Activated T-helper 2 cell treated with anti-CD3 and anti-CD28 coated beads, Interferon-gamma antibody, Interleukin-2, Interleukin-4, amounts not matched to agents 10 μg/mL and 5 μg/mL and 100 μg/mL, durations not matched to agents 14 hours and 24 hours and 36 hours (primary cell): ENCODE results near the gene TRAF4. TPM values are rescaled to one million over a fixed set of nuclear protein-coding genes. Genes with fewer than 3 reads are reported as not detected.

Source experiments
- DNase-seq: peaks from one replicate; pipeline ENCODE4 v3.0.0; 2021; ENCODE audit warnings: low spot score
- H3K27ac Mint-ChIP-seq: one replicate; pipeline ENCODE4 v1.8.0; 2021; ENCODE audit warnings: mixed read lengths
- H3K27me3 Mint-ChIP-seq: one replicate; pipeline ENCODE4 v1.8.0; 2021; ENCODE audit warnings: low read depth, mixed read lengths
- H3K36me3 Mint-ChIP-seq: one replicate; pipeline ENCODE4 v1.8.0; 2021; ENCODE audit warnings: low read depth, mixed read lengths
- H3K4me1 Mint-ChIP-seq: one replicate; pipeline ENCODE4 v1.8.0; 2021; ENCODE audit warnings: low read depth, mixed read lengths
- H3K4me3 Mint-ChIP-seq: one replicate; pipeline ENCODE4 v1.8.0; 2021; ENCODE audit warnings: low read depth, mild to moderate bottlenecking, moderate library complexity, mixed read lengths
- H3K9me3 Mint-ChIP-seq: one replicate; pipeline ENCODE4 v1.8.0; 2021; ENCODE audit warnings: mixed read lengths
- intact Hi-C: fragments of 100-400 bp; cut with micrococcal nuclease; formaldehyde crosslinking; loops from one replicate; pipeline ENCODE4 v1.15.1; 2023
- total RNA-seq: library from RNA; stranded (reverse); gene quantifications from 2 replicates; pipeline ENCODE4 v1.2.3, GENCODE V29; 2022

Gene TRAF4
- total RNA-seq, 1 donor from 2014 or later: 129 TPM

DNA sequence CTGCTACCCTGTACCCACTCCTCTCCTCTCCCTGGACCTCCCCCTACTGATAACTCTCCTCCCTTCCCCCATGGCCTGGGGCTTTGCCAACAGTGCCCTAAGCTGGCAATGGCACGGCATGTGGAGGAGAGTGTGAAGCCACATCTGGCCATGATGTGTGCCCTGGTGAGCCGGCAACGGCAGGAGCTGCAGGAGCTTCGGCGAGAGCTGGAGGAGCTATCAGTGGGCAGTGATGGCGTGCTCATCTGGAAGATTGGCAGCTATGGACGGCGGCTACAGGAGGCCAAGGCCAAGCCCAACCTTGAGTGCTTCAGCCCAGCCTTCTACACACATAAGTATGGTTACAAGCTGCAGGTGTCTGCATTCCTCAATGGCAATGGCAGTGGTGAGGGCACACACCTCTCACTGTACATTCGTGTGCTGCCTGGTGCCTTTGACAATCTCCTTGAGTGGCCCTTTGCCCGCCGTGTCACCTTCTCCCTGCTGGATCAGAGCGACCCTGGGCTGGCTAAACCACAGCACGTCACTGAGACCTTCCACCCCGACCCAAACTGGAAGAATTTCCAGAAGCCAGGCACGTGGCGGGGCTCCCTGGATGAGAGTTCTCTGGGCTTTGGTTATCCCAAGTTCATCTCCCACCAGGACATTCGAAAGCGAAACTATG is 5.2 kb downstream of the TRAF4 start:
- no peaks in the 10 kb centered on the region for H3K9me3 Mint-ChIP-seq
- H3K27ac Mint-ChIP-seq: peak overlapping the region; percentile 53
- no peak overlapping the region for H3K4me3 Mint-ChIP-seq
- H3K27me3 Mint-ChIP-seq: no peaks in the 10 kb centered on the region
- H3K36me3 Mint-ChIP-seq: peaks cover 72% of the 10 kb centered on the region
- no peak for DNase-seq
- H3K4me1 Mint-ChIP-seq: peaks cover 11% of the 10 kb centered on the region
- intact Hi-C loops: no loop called here

DNA sequence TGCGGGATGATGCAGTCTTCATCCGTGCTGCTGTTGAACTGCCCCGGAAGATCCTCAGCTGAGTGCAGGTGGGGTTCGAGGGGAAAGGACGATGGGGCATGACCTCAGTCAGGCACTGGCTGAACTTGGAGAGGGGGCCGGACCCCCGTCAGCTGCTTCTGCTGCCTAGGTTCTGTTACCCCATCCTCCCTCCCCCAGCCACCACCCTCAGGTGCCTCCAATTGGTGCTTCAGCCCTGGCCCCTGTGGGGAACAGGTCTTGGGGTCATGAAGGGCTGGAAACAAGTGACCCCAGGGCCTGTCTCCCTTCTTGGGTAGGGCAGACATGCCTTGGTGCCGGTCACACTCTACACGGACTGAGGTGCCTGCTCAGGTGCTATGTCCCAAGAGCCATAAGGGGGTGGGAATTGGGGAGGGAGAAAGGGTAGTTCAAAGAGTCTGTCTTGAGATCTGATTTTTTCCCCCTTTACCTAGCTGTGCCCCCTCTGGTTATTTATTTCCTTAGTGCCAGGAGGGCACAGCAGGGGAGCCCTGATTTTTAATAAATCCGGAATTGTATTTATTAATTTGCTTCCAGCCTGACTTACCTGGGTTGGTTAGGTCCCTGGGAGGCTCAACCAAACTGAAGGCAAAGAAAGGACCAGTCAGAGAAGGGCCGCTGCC is 5.8 kb downstream of the TRAF4 start:
- H3K9me3 Mint-ChIP-seq: no peaks in the 10 kb centered on the region
- intact Hi-C loops: loop anchor here (1.0 to 5.0 kb wide), 2 partner anchors 22 to 32 kb away; partner anchors contain the start of genes RAB34 and RPL23A
- H3K27me3 Mint-ChIP-seq: no peaks in the 10 kb centered on the region
- DNase-seq: no peak
- H3K27ac Mint-ChIP-seq: no peak overlapping the region
- peaks cover 11% of the 10 kb centered on the region for H3K4me1 Mint-ChIP-seq
- no peak overlapping the region for H3K4me3 Mint-ChIP-seq
- H3K36me3 Mint-ChIP-seq: peaks cover 73% of the 10 kb centered on the region

DNA sequence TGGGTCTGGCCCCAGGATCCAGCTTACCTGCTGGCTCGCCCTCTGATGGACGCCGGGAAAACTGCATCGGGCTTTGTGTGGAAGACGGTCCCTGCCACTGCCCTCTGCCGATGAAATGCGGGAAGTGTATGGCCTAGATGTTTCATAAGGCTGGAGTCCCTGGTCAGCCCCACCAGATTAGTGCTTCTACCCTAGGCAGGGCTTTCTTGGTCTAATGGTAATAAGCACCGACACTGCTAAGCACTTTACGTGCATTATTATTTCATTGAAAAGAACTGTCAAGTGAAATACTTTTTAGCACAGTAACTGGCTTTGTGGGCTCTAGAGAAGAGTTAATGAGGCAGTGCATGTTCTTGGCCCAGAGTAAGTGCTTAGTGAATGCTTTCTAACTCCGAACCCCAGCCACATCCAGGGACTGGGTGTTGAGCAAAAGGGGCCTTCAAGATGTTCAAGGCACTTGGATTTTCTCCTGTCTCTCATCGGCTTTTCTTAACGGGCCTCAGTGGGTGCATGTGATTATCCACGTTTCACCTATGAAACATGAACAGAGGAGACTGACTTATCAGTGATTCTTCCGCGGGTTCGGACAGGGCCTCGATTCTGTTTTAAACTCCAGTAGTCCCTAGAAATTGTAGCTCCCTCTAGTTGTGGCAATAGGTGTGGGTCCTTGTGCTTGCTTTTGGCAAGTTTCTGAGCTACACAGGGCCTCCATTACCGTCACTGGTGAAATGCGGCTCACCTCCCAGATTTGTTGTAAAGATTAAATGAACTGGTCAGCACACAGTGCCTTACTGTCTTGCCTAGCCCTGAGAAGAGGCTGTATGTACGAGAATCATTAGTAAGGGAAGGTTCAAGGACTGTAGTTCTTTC is 6.6 kb downstream of the TRAF4 start:
- Mint-ChIP-seq H3K27me3 (no peaks in the 10 kb centered on the region), H3K27ac (no peak overlapping the region), H3K9me3 (no peaks in the 10 kb centered on the region), H3K4me3 (no peak overlapping the region), H3K36me3 (peaks cover 65% of the 10 kb centered on the region), H3K4me1 (peaks cover 11% of the 10 kb centered on the region)
- intact Hi-C loops: loop anchor here (1.0 to 5.0 kb wide), 2 partner anchors 23 to 33 kb away; partner anchors contain the start of genes RAB34 and RPL23A
- peak; percentile 82 for DNase-seq

DNA sequence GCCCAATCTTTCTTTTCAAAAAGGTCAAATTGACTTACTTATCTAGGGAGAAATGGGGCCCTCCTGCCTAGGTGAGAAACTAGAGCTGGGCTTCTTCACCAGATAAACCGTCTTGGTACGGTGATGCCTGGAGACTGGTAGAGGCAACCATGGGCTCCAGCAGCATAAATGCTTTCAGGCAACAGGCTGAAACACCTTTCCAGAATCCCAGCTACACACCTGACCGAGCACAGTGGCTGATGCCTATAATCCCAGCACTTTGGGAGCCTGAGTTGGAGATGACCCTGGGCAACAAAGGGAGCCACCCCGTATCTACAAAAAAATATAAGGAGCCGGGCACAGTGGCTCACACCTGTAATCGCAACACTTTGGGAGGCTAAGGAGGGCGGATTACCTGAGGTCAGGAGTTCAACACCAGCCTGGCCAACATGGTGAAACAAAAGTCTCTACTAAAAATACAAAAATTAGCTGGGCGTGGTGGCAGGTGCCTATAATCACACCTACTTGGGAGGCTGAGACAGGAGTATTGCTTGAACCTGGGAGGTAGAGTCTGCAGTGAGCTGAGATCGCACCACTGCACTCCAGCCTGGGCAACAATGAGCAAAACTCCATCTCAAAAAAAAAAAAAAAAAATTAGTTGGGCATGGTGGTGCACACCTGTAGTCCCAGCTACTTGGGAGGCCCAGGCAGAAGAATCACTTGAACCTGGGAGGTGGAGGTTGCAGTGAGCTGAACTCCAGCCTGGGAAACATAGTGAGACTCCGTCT is 8.0 kb downstream of the TRAF4 start:
- H3K4me1 Mint-ChIP-seq: peaks cover 8% of the 10 kb centered on the region
- no peak overlapping the region for H3K4me3 Mint-ChIP-seq
- intact Hi-C loops: loop anchor here (5.0 kb wide), 1 partner anchor 34 kb away; the partner anchor contains the start of genes RAB34 and RPL23A
- H3K27me3 Mint-ChIP-seq: no peaks in the 10 kb centered on the region
- no peaks in the 10 kb centered on the region for H3K9me3 Mint-ChIP-seq
- no peak for DNase-seq
- H3K27ac Mint-ChIP-seq: no peak overlapping the region
- H3K36me3 Mint-ChIP-seq: peaks cover 60% of the 10 kb centered on the region

DNA sequence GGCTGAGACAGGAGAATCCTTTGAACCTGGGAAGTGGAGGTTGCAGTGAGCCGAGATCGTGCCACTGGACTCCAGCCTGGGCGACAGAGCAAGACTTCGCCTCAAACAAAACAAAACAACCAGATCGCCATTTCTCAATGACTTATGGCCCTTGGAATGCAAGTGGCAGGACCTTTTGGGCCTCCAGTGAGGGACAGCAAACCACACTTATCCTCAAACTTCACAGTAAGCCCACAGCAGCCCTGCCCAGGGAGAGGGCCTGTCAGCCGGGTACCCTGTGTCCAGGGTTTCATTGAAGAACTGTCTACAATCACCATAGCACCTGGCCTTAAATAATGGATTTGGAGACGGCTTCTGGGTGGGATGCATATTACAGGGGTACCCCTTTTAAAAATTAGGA is 11.7 kb downstream of the TRAF4 start:
- peaks cover 44% of the 10 kb centered on the region for H3K36me3 Mint-ChIP-seq
- H3K27ac Mint-ChIP-seq: no peak overlapping the region
- no peaks in the 10 kb centered on the region for H3K9me3 Mint-ChIP-seq
- H3K27me3 Mint-ChIP-seq: no peaks in the 10 kb centered on the region
- H3K4me1 Mint-ChIP-seq: peaks cover 3% of the 10 kb centered on the region
- intact Hi-C loops: no loop called here
- no peak for DNase-seq
- H3K4me3 Mint-ChIP-seq: no peak overlapping the region

DNA sequence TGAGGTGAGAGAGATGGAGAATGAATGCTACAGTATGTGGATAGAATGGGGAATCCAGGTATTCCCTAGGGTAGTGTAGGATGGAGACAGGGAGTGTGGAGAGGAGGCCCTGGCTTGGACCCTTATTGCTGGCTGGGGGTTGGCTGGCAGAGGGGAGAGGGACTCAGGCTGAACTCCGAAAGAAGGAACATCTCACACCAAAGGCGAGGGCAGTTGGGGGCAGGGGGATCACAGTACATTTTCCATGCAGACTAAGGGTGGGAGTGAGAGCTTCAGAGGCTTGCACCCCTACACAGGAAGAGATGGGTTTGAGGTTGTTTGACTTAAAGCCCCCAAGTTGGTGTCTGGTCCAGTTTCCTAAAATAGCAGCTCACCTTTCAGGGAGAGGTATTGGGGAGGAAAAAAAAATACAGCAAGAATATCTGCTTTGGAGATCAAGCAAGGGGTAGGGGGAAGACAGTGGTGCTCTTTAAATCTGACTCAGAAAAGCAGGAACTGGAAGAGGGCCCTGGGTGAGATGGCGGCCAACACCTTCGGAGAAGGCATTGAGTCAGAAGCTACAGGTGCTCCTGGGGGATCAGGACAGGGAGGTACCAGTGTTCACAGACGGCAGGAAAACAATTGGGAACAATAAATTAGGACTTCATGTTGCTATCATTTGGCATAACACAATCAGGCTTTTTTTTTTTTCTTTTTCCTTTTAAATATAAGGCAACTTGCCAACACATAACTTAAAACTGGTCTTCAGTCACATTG is 12.4 kb downstream of the TRAF4 start:
- Mint-ChIP-seq H3K36me3 (peaks cover 43% of the 10 kb centered on the region), H3K27me3 (no peaks in the 10 kb centered on the region), H3K4me1 (peaks cover 3% of the 10 kb centered on the region), H3K4me3 (no peak overlapping the region), H3K9me3 (no peaks in the 10 kb centered on the region), H3K27ac (no peak overlapping the region)
- DNase-seq: no peak
- intact Hi-C loops: no loop called here

DNA sequence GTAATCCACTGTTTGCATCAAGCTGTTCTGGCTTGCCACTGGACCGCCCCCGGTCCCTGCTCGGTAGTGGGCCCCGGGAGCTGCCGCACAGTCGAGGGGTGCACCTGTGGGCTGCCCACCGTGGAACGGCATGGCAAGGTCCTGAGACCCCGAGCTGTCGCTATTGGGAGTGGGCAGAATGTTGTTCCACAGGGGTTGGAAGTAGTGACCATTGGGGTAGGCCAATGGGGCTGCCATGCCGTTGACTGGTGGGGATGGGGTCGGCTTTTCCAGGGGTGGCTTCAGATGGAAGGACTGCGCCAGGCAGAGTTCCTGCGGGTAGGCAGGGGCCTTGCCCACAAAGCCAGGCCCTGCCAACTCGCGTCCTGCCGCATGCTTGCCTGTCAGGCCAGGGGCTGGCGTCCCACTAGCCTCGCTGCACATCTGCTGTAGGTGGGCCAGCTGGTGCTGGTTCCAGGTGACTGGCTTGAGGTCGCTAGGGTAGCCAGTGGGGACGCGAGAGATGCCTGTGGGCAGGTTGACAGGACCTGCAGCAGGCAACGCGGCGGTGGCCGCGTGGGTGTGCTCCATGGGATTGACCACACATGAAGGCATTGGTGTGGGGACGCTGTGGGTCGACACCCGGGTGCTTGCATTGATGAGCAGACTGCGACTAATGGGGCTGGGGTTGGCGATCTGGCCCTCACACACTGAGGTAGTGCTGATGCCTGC is 14.8 kb downstream of the TRAF4 start:
- H3K9me3 Mint-ChIP-seq: no peaks in the 10 kb centered on the region
- peaks cover 39% of the 10 kb centered on the region for H3K36me3 Mint-ChIP-seq
- no peak overlapping the region for H3K27ac Mint-ChIP-seq
- H3K27me3 Mint-ChIP-seq: no peaks in the 10 kb centered on the region
- intact Hi-C loops: no loop called here
- no peak overlapping the region for H3K4me3 Mint-ChIP-seq
- DNase-seq: no peak
- peaks cover 4% of the 10 kb centered on the region for H3K4me1 Mint-ChIP-seq

DNA sequence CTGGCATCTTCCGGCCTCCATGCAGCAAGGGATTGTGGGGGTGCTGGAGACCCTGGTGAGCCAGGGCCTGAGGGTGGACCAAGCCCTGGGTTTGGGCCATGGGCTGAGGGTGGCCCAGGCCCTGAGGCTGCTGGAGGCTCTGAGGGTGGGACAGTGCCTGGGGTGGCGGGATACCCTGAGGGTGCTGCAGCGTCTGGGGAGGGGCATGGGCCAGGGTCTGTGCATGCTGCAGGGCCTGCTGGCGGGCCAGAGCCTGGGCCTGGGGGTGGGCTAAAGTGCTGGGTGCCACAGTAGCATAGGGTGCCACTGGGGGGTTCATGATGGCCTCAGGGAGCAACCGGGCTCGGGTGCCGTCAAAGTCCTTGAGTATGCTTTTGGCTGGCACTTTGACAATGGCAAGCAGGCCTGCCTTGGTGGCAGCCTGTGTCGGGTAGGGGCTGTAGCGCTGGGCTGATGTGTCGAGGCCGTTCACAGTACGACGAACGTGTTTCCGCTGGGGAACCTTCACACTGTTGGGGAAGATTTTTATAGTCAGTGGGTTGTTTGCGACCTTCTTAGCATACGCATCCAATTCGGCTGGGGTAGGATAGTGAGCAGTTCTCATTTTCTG is 15.6 kb downstream of the TRAF4 start:
- no peak for DNase-seq

DNA sequence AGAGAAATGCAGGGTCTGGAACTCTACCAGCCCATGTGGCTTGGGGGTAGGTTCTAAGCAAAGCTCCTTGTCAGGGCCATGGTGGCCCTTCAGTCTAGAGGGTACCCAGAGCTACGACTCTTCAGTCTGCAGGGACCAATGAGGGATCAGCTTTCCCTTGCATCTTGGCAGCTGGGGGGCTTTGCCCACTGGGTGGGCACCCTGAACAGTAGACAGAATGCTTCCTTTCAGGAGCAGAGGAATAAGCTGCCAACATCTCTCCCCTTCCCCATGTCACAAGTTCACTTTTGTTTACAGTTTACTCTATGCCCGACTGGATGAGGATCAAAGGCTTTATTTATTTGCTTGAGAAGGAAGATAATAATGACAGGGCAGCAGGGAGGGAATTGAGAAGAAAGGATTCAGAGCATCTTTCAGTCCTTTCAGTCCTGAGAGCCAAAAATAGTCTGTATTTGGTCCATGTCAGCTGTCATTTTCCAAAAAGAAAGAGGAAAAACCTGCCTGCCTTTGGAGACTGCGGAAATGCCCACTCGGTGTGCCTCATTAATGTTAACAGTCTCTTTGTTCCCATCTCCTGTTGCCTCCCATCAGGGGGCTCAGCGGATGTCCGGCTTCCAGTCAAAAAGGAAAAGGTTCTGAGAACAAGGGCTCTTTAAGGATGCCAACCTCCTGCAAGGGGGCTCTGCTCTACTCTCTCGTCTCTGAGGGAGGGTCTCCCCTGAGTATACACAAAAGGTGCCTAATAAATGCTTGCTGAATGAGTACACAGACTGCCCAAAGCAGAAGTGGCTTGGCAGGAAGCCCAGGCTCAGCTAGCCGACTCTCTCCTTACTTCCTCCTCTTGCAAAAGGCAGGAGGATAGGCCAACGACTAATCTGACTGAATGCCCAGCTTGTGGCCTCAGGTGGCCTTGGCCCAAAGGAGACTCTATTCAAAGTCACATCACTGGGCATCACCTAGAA is 17.1 kb downstream of the TRAF4 start:
- Mint-ChIP-seq H3K9me3 (no peaks in the 10 kb centered on the region), H3K36me3 (peaks cover 48% of the 10 kb centered on the region), H3K4me3 (no peak overlapping the region), H3K4me1 (peaks cover 11% of the 10 kb centered on the region), H3K27me3 (no peaks in the 10 kb centered on the region), H3K27ac (no peak overlapping the region)
- intact Hi-C loops: loop anchor here (5.0 kb wide), 2 partner anchors 51 to 81 kb away; partner anchors contain the start of gene FAM222B
- no peak for DNase-seq

More for the DNA sequence above, 15.6 kb downstream of the TRAF4 start:
- Mint-ChIP-seq H3K9me3 (no peaks in the 10 kb centered on the region), H3K27ac (no peak overlapping the region), H3K4me3 (no peak overlapping the region), H3K27me3 (no peaks in the 10 kb centered on the region), H3K4me1 (peaks cover 7% of the 10 kb centered on the region), H3K36me3 (peaks cover 42% of the 10 kb centered on the region)
- intact Hi-C loops: no loop called here

DNA sequence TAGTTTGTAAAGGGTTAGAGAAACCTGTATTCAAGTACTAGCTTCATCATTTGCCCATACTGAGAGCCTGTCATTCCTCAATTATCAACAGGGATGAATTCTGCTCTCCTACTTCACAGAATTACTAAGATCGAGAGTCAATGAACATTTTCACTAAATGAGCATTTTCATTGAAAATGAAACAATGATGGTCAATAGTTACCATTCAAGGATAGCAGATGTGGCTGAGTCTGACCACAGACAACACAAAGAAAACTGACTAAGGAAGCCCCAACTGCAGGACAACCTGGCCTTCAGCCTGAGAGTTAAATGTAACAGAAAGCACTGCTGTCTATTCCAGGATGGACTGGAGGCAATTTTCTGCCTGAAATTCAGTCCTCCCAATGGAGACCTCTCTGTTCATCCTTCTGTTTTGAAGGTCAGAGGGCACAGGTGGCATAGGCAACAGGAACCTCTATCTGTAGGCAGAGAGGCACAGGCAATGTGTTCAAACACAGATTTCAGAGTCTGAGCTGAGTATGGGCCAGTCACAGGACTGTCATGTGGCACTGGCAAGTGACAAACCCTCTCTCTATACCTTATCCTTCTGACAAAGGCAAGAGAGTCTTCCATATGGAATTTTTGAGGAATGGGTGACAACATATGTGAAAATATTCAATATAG is 19.5 kb downstream of the TRAF4 start:
- Mint-ChIP-seq H3K36me3 (peaks cover 37% of the 10 kb centered on the region), H3K4me1 (peaks cover 13% of the 10 kb centered on the region), H3K27ac (peak overlapping the region; percentile 24), H3K4me3 (no peak overlapping the region), H3K27me3 (no peaks in the 10 kb centered on the region), H3K9me3 (no peaks in the 10 kb centered on the region)
- intact Hi-C loops: loop anchor here (1.0 to 5.0 kb wide), 4 partner anchors 49 to 153 kb away; partner anchors contain the start of genes DHRS13 and FAM222B
- DNase-seq: no peak
